Body of pancreas (tissue), 4 donors: ENCODE results near the gene PANK1.

Source experiments
- POLR2A ChIP-seq, 3 donors: fragments of 450-650 bp; IDR thresholded peaks; one replicate each; pipeline ENCODE4 v1.6.1; 2016; ENCODE audit warnings: antibody characterized with exemption in 3 of 3, mild to moderate bottlenecking in 2 of 3
- TF ChIP-seq, protein P1 (sequence below), 7 experiments: fragments of 450-650 bp in 4 of 7; fragments of 200-600 bp in 3 of 7; sonication (generic) in 3 of 7; IDR thresholded peaks; one replicate each; pipeline ENCODE4 v1.5.1; 2016 to 2019; ENCODE audit warnings: antibody characterized with exemption in 7 of 7

DNA sequence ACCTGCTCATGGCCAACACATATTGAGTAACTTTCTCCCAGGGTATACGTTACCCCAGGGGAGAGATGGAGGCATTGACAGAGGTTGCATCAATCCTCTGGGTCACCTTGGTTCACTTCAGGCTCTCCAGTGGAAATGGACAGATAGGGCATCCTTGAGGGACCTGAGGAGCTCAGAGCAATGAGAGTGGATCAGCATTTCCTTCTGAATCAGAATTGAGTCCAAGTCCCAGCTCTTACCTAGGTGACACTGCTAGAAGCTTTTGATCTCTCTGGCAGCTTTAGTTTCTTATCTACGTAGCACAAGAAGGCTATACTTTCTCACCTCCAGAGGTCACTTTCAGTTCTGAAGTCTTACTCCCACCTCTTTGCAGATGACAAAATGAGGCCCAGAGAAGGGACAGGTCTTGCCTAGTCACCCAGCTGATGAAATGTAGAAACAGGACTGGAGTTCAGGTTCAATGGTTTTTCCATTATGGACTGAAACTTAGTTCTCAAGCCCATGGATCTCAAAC lies 35.2 kb downstream of the PANK1 start:
- TF ChIP-seq POLR2A (IDR thresholded peaks at IDR 0.05): no peak
- TF ChIP-seq, protein P1, sequence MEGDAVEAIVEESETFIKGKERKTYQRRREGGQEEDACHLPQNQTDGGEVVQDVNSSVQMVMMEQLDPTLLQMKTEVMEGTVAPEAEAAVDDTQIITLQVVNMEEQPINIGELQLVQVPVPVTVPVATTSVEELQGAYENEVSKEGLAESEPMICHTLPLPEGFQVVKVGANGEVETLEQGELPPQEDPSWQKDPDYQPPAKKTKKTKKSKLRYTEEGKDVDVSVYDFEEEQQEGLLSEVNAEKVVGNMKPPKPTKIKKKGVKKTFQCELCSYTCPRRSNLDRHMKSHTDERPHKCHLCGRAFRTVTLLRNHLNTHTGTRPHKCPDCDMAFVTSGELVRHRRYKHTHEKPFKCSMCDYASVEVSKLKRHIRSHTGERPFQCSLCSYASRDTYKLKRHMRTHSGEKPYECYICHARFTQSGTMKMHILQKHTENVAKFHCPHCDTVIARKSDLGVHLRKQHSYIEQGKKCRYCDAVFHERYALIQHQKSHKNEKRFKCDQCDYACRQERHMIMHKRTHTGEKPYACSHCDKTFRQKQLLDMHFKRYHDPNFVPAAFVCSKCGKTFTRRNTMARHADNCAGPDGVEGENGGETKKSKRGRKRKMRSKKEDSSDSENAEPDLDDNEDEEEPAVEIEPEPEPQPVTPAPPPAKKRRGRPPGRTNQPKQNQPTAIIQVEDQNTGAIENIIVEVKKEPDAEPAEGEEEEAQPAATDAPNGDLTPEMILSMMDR (IDR thresholded peaks at IDR 0.05): no peak
